Endothelial cell of umbilical vein (primary cell): ENCODE data around the gene ELOB. TPM values are rescaled to one million over a fixed set of nuclear protein-coding genes. Genes with fewer than 3 reads are reported as not detected.

Experiments
- BruUV-seq: library from RNA; stranded (reverse); fragments of 400-500 nt; replicated peaks from 2 replicates; lab custom pipeline; 2021; lab: Mats Ljungman, UMichigan
- CTCF ChIA-PET: fragments of 300-600, 350-600 bp; sonication (Branson Sonifier 250); formaldehyde crosslinking; loops from one replicate; lab custom pipeline; 2021; ENCODE audit warnings: antibody characterized with exemption, inconsistent platforms; lab: Charles Lee
- POLR2A ChIA-PET: fragments of 300-600, 350-600 bp; sonication (Branson Sonifier 250); formaldehyde crosslinking; loops from one replicate; lab custom pipeline; 2021; ENCODE audit warnings: antibody characterized with exemption, inconsistent platforms; lab: Charles Lee
- DNase-seq: peaks from one replicate; pipeline ENCODE4 v3.0.0-alpha.2; 2011; ENCODE audit warnings: low read depth, low spot score
- FAIRE-seq: peaks from 2 replicates; lab custom pipeline; 2011; peaks lifted over from hg19 to GRCh38; lab: Jason Lieb, UNC
- H2AFZ ChIP-seq: 2 replicates; pipeline ENCODE4 v1.6.0; 2012; ENCODE audit warnings: low read depth, low read length, control low read depth, inconsistent platforms
- H3K27ac ChIP-seq: 2 replicates; pipeline ENCODE4 v1.5.1; 2011; ENCODE audit warnings: low read depth, mild to moderate bottlenecking, control low read depth, low read length, moderate library complexity; ENCODE audit not compliant: insufficient read depth
- H3K27me3 ChIP-seq, 2 experiments: 2 replicates each; pipeline versions ENCODE4 v1.6.0 to v1.6.1; 2011; ENCODE audit warnings: low read length in 2 of 2, mixed read lengths in 1 of 2; ENCODE audit not compliant: control insufficient read depth in 2 of 2, insufficient read depth in 2 of 2
- H3K36me3 ChIP-seq, 2 experiments: 2 replicates in 1 of 2; 3 replicates in 1 of 2; pipeline ENCODE4 v1.5.1; 2011; ENCODE audit warnings: low read length in 2 of 2, mild to moderate bottlenecking in 1 of 2, moderate library complexity in 1 of 2; ENCODE audit not compliant: control insufficient read depth in 2 of 2, insufficient read depth in 2 of 2; ENCODE audit errors: extremely low read depth in 1 of 2
- H3K4me1 ChIP-seq: 3 replicates; pipeline ENCODE4 v1.5.1; 2011; ENCODE audit warnings: mild to moderate bottlenecking, low read length; ENCODE audit not compliant: control insufficient read depth, insufficient read depth; ENCODE audit errors: extremely low read depth
- H3K4me2 ChIP-seq: 2 replicates; pipeline ENCODE4 v1.6.1; 2011; ENCODE audit warnings: low read length, control low read depth, mixed read lengths; ENCODE audit not compliant: insufficient read depth
- H3K4me3 ChIP-seq, 3 experiments: fragments of 200-600 bp in 1 of 3; sonication (generic), shearing (Covaris generic) in 1 of 3; replicated peaks in 1 of 3; 2 replicates each; pipeline ENCODE4 v1.5.1; 2011 to 2016; ENCODE audit warnings: control low read depth in 3 of 3, low read length in 3 of 3, mild to moderate bottlenecking in 2 of 3, inconsistent platforms in 1 of 3, low read depth in 1 of 3, moderate library complexity in 1 of 3; ENCODE audit not compliant: insufficient read depth in 1 of 3
- H3K79me2 ChIP-seq: 2 replicates; pipeline ENCODE4 v1.6.0; 2012; ENCODE audit warnings: low read length, inconsistent platforms; ENCODE audit not compliant: control insufficient read depth, insufficient read depth
- H3K9ac ChIP-seq: replicated peaks from 2 replicates; pipeline ENCODE3; 2011; ENCODE audit warnings: low read length, control low read depth; ENCODE audit not compliant: insufficient read depth; ENCODE audit errors: extremely low read depth
- H3K9me1 ChIP-seq: replicated peaks from 3 replicates; pipeline ENCODE4 v1.6.0; 2011; ENCODE audit warnings: mild to moderate bottlenecking, low read length; ENCODE audit not compliant: control insufficient read depth, insufficient read depth; ENCODE audit errors: extremely low read depth
- H3K9me3 ChIP-seq: replicated peaks from 2 replicates; pipeline ENCODE4 v1.5.1; 2012; ENCODE audit warnings: low read length, inconsistent platforms; ENCODE audit not compliant: control insufficient read depth, insufficient read depth
- H4K20me1 ChIP-seq: replicated peaks from 2 replicates; pipeline ENCODE3; 2011; ENCODE audit warnings: mild to moderate bottlenecking, low read length; ENCODE audit not compliant: control insufficient read depth, insufficient read depth; ENCODE audit errors: extremely low read depth
- EZH2 ChIP-seq: IDR thresholded peaks from 2 replicates; pipeline ENCODE4 v1.6.1; 2012; ENCODE audit warnings: borderline replicate concordance, low read depth, mild to moderate bottlenecking, moderate library complexity, low read length, inconsistent platforms; ENCODE audit not compliant: severe bottlenecking
- FOS ChIP-seq: IDR thresholded peaks from 2 replicates; pipeline ENCODE4 v1.6.1; 2011; ENCODE audit warnings: mild to moderate bottlenecking, low read length, moderate library complexity, borderline replicate concordance; ENCODE audit not compliant: insufficient read depth
- GATA2 ChIP-seq: IDR thresholded peaks from 2 replicates; pipeline ENCODE4 v1.7.0; 2011; ENCODE audit warnings: low read depth, mild to moderate bottlenecking, moderate library complexity, mixed read lengths, low read length; ENCODE audit not compliant: insufficient read length, insufficient read depth
- JUN ChIP-seq: IDR thresholded peaks from 2 replicates; pipeline ENCODE4 v1.6.1; 2011; ENCODE audit warnings: borderline replicate concordance, low read depth; ENCODE audit not compliant: insufficient read length, insufficient read depth
- MYC ChIP-seq: IDR thresholded peaks from one replicate; pipeline ENCODE4 v1.6.1; 2011; ENCODE audit warnings: mild to moderate bottlenecking, low read depth, low read length
- POLR2A ChIP-seq: IDR thresholded peaks from 2 replicates; pipeline ENCODE4 v1.6.1; 2012; ENCODE audit warnings: low read depth, mild to moderate bottlenecking, control low read depth, low read length
- POLR2AphosphoS5 ChIP-seq: IDR thresholded peaks from 2 replicates; pipeline ENCODE4 v1.6.1; 2012; ENCODE audit warnings: low read depth, mild to moderate bottlenecking, control low read depth, low read length, moderate library complexity; ENCODE audit not compliant: insufficient read depth
- dilution Hi-C: fragments of 300-500 bp; cut with MboI; formaldehyde crosslinking; loops from one replicate; pipeline ENCODE4 v1.15.0; 2019; ENCODE audit warnings: low sequenced_read_pairs; ENCODE audit not compliant: extremely low pct_ligation_motif_present
- intact Hi-C: fragments of 100-400 bp; cut with micrococcal nuclease; formaldehyde crosslinking; loops from one replicate; pipeline ENCODE4 v1.10.0; 2022
- polyA plus RNA-seq, 4 experiments: library from polyadenylated mRNA; depleted of rRNA in 3 of 4; stranded (reverse) in 3 of 4; unstranded in 1 of 4; fragments of >200 nt; gene quantifications; 2 replicates each; pipeline versions ENCODE4 v1.2.1 to v1.2.3, GENCODE V29; 2011 to 2012; ENCODE audit warnings: missing spikeins in 1 of 4
- total RNA-seq: library from RNA; stranded (reverse); gene quantifications from 2 replicates; pipeline ENCODE4 v1.2.3, GENCODE V29; 2021
- TF ChIP-seq, protein P1 (sequence below), 2 donors: IDR thresholded peaks; 1 replicate in 1 of 2; 2 replicates in 1 of 2; pipeline ENCODE4 v1.5.1; 2011; ENCODE audit warnings: low read length in 2 of 2, mild to moderate bottlenecking in 2 of 2, moderate library complexity in 2 of 2, control low read depth in 1 of 2, inconsistent platforms in 1 of 2, low read depth in 1 of 2; ENCODE audit not compliant: insufficient read depth in 1 of 2; ENCODE audit errors: extremely low read depth in 1 of 2
- TF ChIP-seq, protein P2 (sequence below): IDR thresholded peaks from 2 replicates; pipeline ENCODE4 v1.6.1; 2011; ENCODE audit not compliant: insufficient read depth, insufficient read length

The ELOB gene
- total and polyA plus RNA-seq, 2 donors (not counting 3 experiments of a cell fraction or from before 2014, with no cell fraction given): 251 to 848 TPM

GRCh38 chr16:2790631-2791030 lies 13.6 kb upstream of the ELOB start:
- H3K9ac ChIP-seq: no peak overlapping the region
- CTCF ChIA-PET: interaction anchor here (0.9 kb wide), 1 partner anchor 9 kb away, joined by 4 read pairs; no protein-coding TSS in a partner anchor
- intact Hi-C loops (no loop called here), dilution Hi-C loops (no loop called here)
- H3K27ac ChIP-seq: no peak overlapping the region
- no peak for TF ChIP-seq JUN
- no peak for TF ChIP-seq FOS
- no peak for TF ChIP-seq POLR2AphosphoS5
- no peak for TF ChIP-seq POLR2A
- TF ChIP-seq MYC: no peak
- no peak for TF ChIP-seq GATA2
- TF ChIP-seq, protein P1, sequence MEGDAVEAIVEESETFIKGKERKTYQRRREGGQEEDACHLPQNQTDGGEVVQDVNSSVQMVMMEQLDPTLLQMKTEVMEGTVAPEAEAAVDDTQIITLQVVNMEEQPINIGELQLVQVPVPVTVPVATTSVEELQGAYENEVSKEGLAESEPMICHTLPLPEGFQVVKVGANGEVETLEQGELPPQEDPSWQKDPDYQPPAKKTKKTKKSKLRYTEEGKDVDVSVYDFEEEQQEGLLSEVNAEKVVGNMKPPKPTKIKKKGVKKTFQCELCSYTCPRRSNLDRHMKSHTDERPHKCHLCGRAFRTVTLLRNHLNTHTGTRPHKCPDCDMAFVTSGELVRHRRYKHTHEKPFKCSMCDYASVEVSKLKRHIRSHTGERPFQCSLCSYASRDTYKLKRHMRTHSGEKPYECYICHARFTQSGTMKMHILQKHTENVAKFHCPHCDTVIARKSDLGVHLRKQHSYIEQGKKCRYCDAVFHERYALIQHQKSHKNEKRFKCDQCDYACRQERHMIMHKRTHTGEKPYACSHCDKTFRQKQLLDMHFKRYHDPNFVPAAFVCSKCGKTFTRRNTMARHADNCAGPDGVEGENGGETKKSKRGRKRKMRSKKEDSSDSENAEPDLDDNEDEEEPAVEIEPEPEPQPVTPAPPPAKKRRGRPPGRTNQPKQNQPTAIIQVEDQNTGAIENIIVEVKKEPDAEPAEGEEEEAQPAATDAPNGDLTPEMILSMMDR (IDR thresholded peaks at IDR 0.05; ENCODE audit: extremely low read depth in 1 of 2, insufficient read depth in 1 of 2, low read depth in 1 of 2, low read length in 2 of 2): no peak
- TF ChIP-seq, protein P2, sequence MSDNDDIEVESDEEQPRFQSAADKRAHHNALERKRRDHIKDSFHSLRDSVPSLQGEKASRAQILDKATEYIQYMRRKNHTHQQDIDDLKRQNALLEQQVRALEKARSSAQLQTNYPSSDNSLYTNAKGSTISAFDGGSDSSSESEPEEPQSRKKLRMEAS: no peak
- TF ChIP-seq EZH2: no peak
- DNase-seq (no peak), FAIRE-seq (no peak)
- no peaks in the 10 kb centered on the region for H4K20me1 ChIP-seq
- H3K27me3 ChIP-seq: peaks cover 6 to 10% of the 10 kb centered on the region in 2 experiments
- H3K4me1 ChIP-seq: no peaks in the 10 kb centered on the region
- no TSS peak for BruUV-seq
- no peaks in the 10 kb centered on the region for H3K9me3 ChIP-seq
- no peak overlapping the region for H3K4me3 ChIP-seq
- no peak overlapping the region for H3K4me2 ChIP-seq
- H3K36me3 ChIP-seq: no peaks in the 10 kb centered on the region
- H2AFZ ChIP-seq: no peak overlapping the region
- no peaks in the 10 kb centered on the region for H3K79me2 ChIP-seq
- H3K9me1 ChIP-seq: no peaks in the 10 kb centered on the region
- POLR2A ChIA-PET: no interaction called here
